T-helper 1 cell treated with Interleukin-12 subunit alpha and Interleukin-12 subunit beta and Interleukin-4 antibody, amounts not matched to agents 30 μg/mL and 1 μg/mL, for 36 hours (primary cell): ENCODE data around the gene PRKN.

Source experiments
- H3K27ac Mint-ChIP-seq: one replicate; pipeline ENCODE4 v1.8.0; 2021; ENCODE audit warnings: mild to moderate bottlenecking, mixed read lengths
- H3K27me3 Mint-ChIP-seq: one replicate; pipeline ENCODE4 v1.8.0; 2021; ENCODE audit warnings: low read depth, mixed read lengths
- H3K36me3 Mint-ChIP-seq: one replicate; pipeline ENCODE4 v1.8.0; 2021; ENCODE audit warnings: low read depth, mixed read lengths
- H3K4me1 Mint-ChIP-seq: one replicate; pipeline ENCODE4 v1.8.0; 2021; ENCODE audit warnings: low read depth, mixed read lengths
- H3K4me3 Mint-ChIP-seq: one replicate; pipeline ENCODE4 v1.8.0; 2021; ENCODE audit warnings: mild to moderate bottlenecking, moderate library complexity, mixed read lengths
- H3K9me3 Mint-ChIP-seq: one replicate; pipeline ENCODE4 v1.8.0; 2021; ENCODE audit warnings: mixed read lengths

PRKN gene

GRCh38 chr6:161486361-161487216 lies 1241.0 kb downstream of the PRKN start:
- H3K27me3 Mint-ChIP-seq: no peaks in the 10 kb centered on the region
- no peak overlapping the region for H3K4me3 Mint-ChIP-seq
- no peaks in the 10 kb centered on the region for H3K36me3 Mint-ChIP-seq
- H3K9me3 Mint-ChIP-seq: peaks cover 5% of the 10 kb centered on the region
- H3K4me1 Mint-ChIP-seq: no peaks in the 10 kb centered on the region
- H3K27ac Mint-ChIP-seq: no peak overlapping the region

GRCh38 chr6:161482517-161482858 lies 1245.1 kb downstream of the PRKN start:
- no peaks in the 10 kb centered on the region for H3K4me1 Mint-ChIP-seq
- H3K36me3 Mint-ChIP-seq: no peaks in the 10 kb centered on the region
- H3K4me3 Mint-ChIP-seq: no peak overlapping the region
- H3K9me3 Mint-ChIP-seq: peaks cover 5% of the 10 kb centered on the region
- no peaks in the 10 kb centered on the region for H3K27me3 Mint-ChIP-seq
- H3K27ac Mint-ChIP-seq: no peak overlapping the region

GRCh38 chr6:161481786-161482516 lies 1245.6 kb downstream of the PRKN start:
- no peak overlapping the region for H3K4me3 Mint-ChIP-seq

GRCh38 chr6:161480421-161481155 lies 1247.0 kb downstream of the PRKN start:
- no peaks in the 10 kb centered on the region for H3K36me3 Mint-ChIP-seq
- no peak overlapping the region for H3K27ac Mint-ChIP-seq
- H3K4me3 Mint-ChIP-seq: no peak overlapping the region
- no peaks in the 10 kb centered on the region for H3K4me1 Mint-ChIP-seq
- H3K9me3 Mint-ChIP-seq: no peaks in the 10 kb centered on the region
- H3K27me3 Mint-ChIP-seq: no peaks in the 10 kb centered on the region

More at GRCh38 chr6:161481786-161482516, 1245.6 kb downstream of the PRKN start:
- no peaks in the 10 kb centered on the region for H3K36me3 Mint-ChIP-seq
- H3K9me3 Mint-ChIP-seq: peaks cover 3% of the 10 kb centered on the region
- H3K4me1 Mint-ChIP-seq: no peaks in the 10 kb centered on the region
- no peak overlapping the region for H3K27ac Mint-ChIP-seq
- H3K27me3 Mint-ChIP-seq: no peaks in the 10 kb centered on the region

- Mint-ChIP-seq H3K36me3 (no peaks in the 10 kb centered on the region), H3K27me3 (no peaks in the 10 kb centered on the region), H3K4me1 (no peaks in the 10 kb centered on the region), H3K4me3 (no peak overlapping the region), H3K27ac (no peak overlapping the region), H3K9me3 (no peaks in the 10 kb centered on the region)
Observed at GRCh38 chr6:161479376-161479775, 1248.2 kb downstream of the PRKN start.

GRCh38 chr6:161477876-161478425 lies 1249.6 kb downstream of the PRKN start:
- no peaks in the 10 kb centered on the region for H3K27me3 Mint-ChIP-seq

GRCh38 chr6:161476711-161477110 lies 1250.9 kb downstream of the PRKN start:
- Mint-ChIP-seq H3K4me3 (no peak overlapping the region), H3K36me3 (no peaks in the 10 kb centered on the region), H3K27me3 (peaks cover 5% of the 10 kb centered on the region), H3K27ac (no peak overlapping the region), H3K9me3 (no peaks in the 10 kb centered on the region), H3K4me1 (no peaks in the 10 kb centered on the region)

More at GRCh38 chr6:161477876-161478425, 1249.6 kb downstream of the PRKN start:
- Mint-ChIP-seq H3K4me3 (no peak overlapping the region), H3K36me3 (no peaks in the 10 kb centered on the region), H3K4me1 (no peaks in the 10 kb centered on the region), H3K27ac (no peak overlapping the region), H3K9me3 (no peaks in the 10 kb centered on the region)

GRCh38 chr6:161465403-161465802 lies 1262.2 kb downstream of the PRKN start:
- Mint-ChIP-seq H3K4me1 (no peaks in the 10 kb centered on the region), H3K27me3 (peaks cover 7% of the 10 kb centered on the region)

GRCh38 chr6:161463071-161463470 lies 1264.5 kb downstream of the PRKN start:
- Mint-ChIP-seq H3K4me3 (no peak overlapping the region), H3K27me3 (peaks cover 7% of the 10 kb centered on the region), H3K9me3 (no peaks in the 10 kb centered on the region), H3K27ac (no peak overlapping the region), H3K36me3 (no peaks in the 10 kb centered on the region), H3K4me1 (peaks cover 11% of the 10 kb centered on the region)

More at GRCh38 chr6:161465403-161465802, 1262.2 kb downstream of the PRKN start:
- no peaks in the 10 kb centered on the region for H3K9me3 Mint-ChIP-seq
- no peak overlapping the region for H3K27ac Mint-ChIP-seq
- no peak overlapping the region for H3K4me3 Mint-ChIP-seq
- H3K36me3 Mint-ChIP-seq: no peaks in the 10 kb centered on the region

- no peak overlapping the region for H3K27ac Mint-ChIP-seq
- H3K36me3 Mint-ChIP-seq: no peaks in the 10 kb centered on the region
- peaks cover 7% of the 10 kb centered on the region for H3K27me3 Mint-ChIP-seq
- peaks cover 15% of the 10 kb centered on the region for H3K4me1 Mint-ChIP-seq
- H3K9me3 Mint-ChIP-seq: no peaks in the 10 kb centered on the region
- no peak overlapping the region for H3K4me3 Mint-ChIP-seq
Observed at GRCh38 chr6:161462148-161462547, 1265.4 kb downstream of the PRKN start.

GRCh38 chr6:161459008-161459615 lies 1268.5 kb downstream of the PRKN start:
- H3K4me3 Mint-ChIP-seq: no peak overlapping the region
- no peaks in the 10 kb centered on the region for H3K9me3 Mint-ChIP-seq
- H3K4me1 Mint-ChIP-seq: peaks cover 15% of the 10 kb centered on the region
- no peak overlapping the region for H3K27ac Mint-ChIP-seq
- H3K27me3 Mint-ChIP-seq: peaks cover 7% of the 10 kb centered on the region
- no peaks in the 10 kb centered on the region for H3K36me3 Mint-ChIP-seq

- Mint-ChIP-seq H3K27ac (no peak overlapping the region), H3K9me3 (no peaks in the 10 kb centered on the region), H3K4me1 (peaks cover 15% of the 10 kb centered on the region), H3K27me3 (peaks cover 7% of the 10 kb centered on the region), H3K4me3 (no peak overlapping the region), H3K36me3 (no peaks in the 10 kb centered on the region)
Observed at GRCh38 chr6:161458201-161458951, 1269.2 kb downstream of the PRKN start.

GRCh38 chr6:161455848-161456247 lies 1271.7 kb downstream of the PRKN start:
- Mint-ChIP-seq H3K36me3 (no peaks in the 10 kb centered on the region), H3K9me3 (no peaks in the 10 kb centered on the region), H3K4me3 (no peak overlapping the region), H3K27ac (no peak overlapping the region), H3K27me3 (no peaks in the 10 kb centered on the region), H3K4me1 (peaks cover 15% of the 10 kb centered on the region)
